ENCODE data around the gene PRXL2C. TPM values are rescaled to one million over a fixed set of nuclear protein-coding genes. Genes with fewer than 3 reads are reported as not detected.
A peak's percentile ranks its signal among the peaks of the same experiment; 100 is the strongest.

Gene PRXL2C
- total RNA-seq, 1 donor from 2014 or later, result 12.6 TPM

GRCh38 chr9:96626912-96627311 is 28.2 kb downstream of the PRXL2C start:
- POLR2A ChIA-PET, result no interaction called here
- CTCF ChIA-PET, result no interaction called here
- no peak for TF ChIP-seq CTCF (IDR thresholded peaks at IDR 0.05)
- H3K4me1 Mint-ChIP-seq, result no peaks in the 10 kb centered on the region
- intact Hi-C loops (cut with micrococcal nuclease), result no loop called here
- H3K27ac Mint-ChIP-seq, result no peak overlapping the region
- H3K9me3 Mint-ChIP-seq, result no peaks in the 10 kb centered on the region
- H3K36me3 Mint-ChIP-seq (ENCODE audit: low read depth), result no peaks in the 10 kb centered on the region
- peaks cover 21% of the 10 kb centered on the region for H3K27me3 Mint-ChIP-seq
- DNase-seq (no peak), ATAC-seq (ENCODE audit: low read depth) (no peak)
- no peak overlapping the region for H3K4me3 Mint-ChIP-seq

- intact Hi-C loops (cut with micrococcal nuclease), result no loop called here
- POLR2A ChIA-PET, result no interaction called here
- Mint-ChIP-seq H3K4me3 (no peak overlapping the region), H3K9me3 (no peaks in the 10 kb centered on the region), H3K4me1 (peaks cover 11% of the 10 kb centered on the region), H3K36me3 (ENCODE audit: low read depth) (no peaks in the 10 kb centered on the region), H3K27ac (no peak overlapping the region), H3K27me3 (peaks cover 44% of the 10 kb centered on the region)
- CTCF ChIA-PET, result no interaction called here
- ATAC-seq (ENCODE audit: low read depth) (no peak), DNase-seq (no peak)
- TF ChIP-seq CTCF (IDR thresholded peaks at IDR 0.05), result no peak
Observed at GRCh38 chr9:96621618-96622017, 33.5 kb downstream of the PRXL2C start.

- Mint-ChIP-seq H3K27me3 (peaks cover 46% of the 10 kb centered on the region), H3K9me3 (no peaks in the 10 kb centered on the region), H3K4me3 (peak overlapping the region; percentile 61), H3K4me1 (peaks cover 11% of the 10 kb centered on the region), H3K36me3 (ENCODE audit: low read depth) (no peaks in the 10 kb centered on the region), H3K27ac (no peak overlapping the region)
- POLR2A ChIA-PET, result no interaction called here
- DNase-seq (no peak), ATAC-seq (ENCODE audit: low read depth) (no peak)
- intact Hi-C loops (cut with micrococcal nuclease), result no loop called here
- TF ChIP-seq CTCF (IDR thresholded peaks at IDR 0.05), result no peak
- CTCF ChIA-PET, result no interaction called here
Observed at GRCh38 chr9:96620832-96621269, 34.3 kb downstream of the PRXL2C start.

- H3K27ac Mint-ChIP-seq, result no peak overlapping the region
- POLR2A ChIA-PET, result no interaction called here
Observed at GRCh38 chr9:96620181-96620514, 35.0 kb downstream of the PRXL2C start.

GRCh38 chr9:96619491-96620180 is 35.5 kb downstream of the PRXL2C start, which contains the start of gene CDC14B:
Gene CDC14B, minus strand, starts transcription at chr9:96619843. Its CDS starts 465 bp downstream, at chr9:96619378.
- DNase-seq (peak; percentile 45), ATAC-seq (ENCODE audit: low read depth) (peak; percentile 87)
- no peak within 1 kb of the TSS for H3K27ac Mint-ChIP-seq
- peak within 1 kb of the TSS; percentile 72 for H3K4me3 Mint-ChIP-seq
- no peaks in the 10 kb centered on the region for H3K9me3 Mint-ChIP-seq
- peaks cover 11% of the 10 kb centered on the region for H3K4me1 Mint-ChIP-seq
- H3K27me3 Mint-ChIP-seq, result peaks cover 53% of the 10 kb centered on the region
- ChIA-PET POLR2A (no interaction called here), CTCF (no interaction called here)
- no peak for TF ChIP-seq CTCF (IDR thresholded peaks at IDR 0.05)
- intact Hi-C loops (cut with micrococcal nuclease), result loop anchor here (5.0 kb wide), 1 partner anchor 33 kb away; no protein-coding TSS in a partner anchor
- no peaks in the 10 kb centered on the region for H3K36me3 Mint-ChIP-seq (ENCODE audit: low read depth)

More at GRCh38 chr9:96620181-96620514, 35.0 kb downstream of the PRXL2C start:
- no peak for TF ChIP-seq CTCF (IDR thresholded peaks at IDR 0.05)
- intact Hi-C loops (cut with micrococcal nuclease), result no loop called here
- Mint-ChIP-seq H3K36me3 (ENCODE audit: low read depth) (no peaks in the 10 kb centered on the region), H3K4me3 (peak overlapping the region; percentile 61), H3K4me1 (peaks cover 11% of the 10 kb centered on the region), H3K9me3 (no peaks in the 10 kb centered on the region), H3K27me3 (peaks cover 51% of the 10 kb centered on the region)
- ATAC-seq (ENCODE audit: low read depth) (no peak), DNase-seq (no peak)
- CTCF ChIA-PET, result no interaction called here

All from activated B cell treated with CpG ODN at 0.5 μM for 24 hours (primary cell).